EL (cell line): ENCODE measurements around the gene TARBP2.
A peak's percentile ranks its signal among the peaks of the same experiment; 100 is the strongest.

Experiments
- DNase-seq: peaks from one replicate; pipeline ENCODE4 v3.0.0-alpha.2; 2016

TARBP2 gene

GRCh38 chr12:53476769-53477209 lies 24.3 kb upstream of the TARBP2 start:
- peak; percentile 50 for DNase-seq

DNA sequence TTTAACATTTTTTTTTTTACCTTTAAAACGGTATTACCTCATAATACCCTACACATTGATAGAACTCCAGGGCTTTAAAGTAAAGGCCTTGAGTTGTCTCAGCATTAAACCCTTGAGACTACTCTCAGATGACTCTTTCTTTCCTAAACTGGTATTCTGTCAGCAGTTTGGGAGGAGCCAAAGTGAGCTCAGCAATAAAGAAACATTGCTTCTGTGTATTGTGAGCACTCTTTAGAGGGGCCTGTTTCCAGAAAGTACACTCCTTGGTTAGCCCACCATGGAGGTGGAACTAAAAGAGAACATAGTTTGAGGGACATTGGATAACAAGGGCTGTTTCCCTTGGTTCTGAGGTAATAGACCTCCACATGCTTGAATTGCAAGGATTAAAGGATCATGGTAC lies 22.2 kb upstream of the TARBP2 start:
- no peak for DNase-seq

DNA sequence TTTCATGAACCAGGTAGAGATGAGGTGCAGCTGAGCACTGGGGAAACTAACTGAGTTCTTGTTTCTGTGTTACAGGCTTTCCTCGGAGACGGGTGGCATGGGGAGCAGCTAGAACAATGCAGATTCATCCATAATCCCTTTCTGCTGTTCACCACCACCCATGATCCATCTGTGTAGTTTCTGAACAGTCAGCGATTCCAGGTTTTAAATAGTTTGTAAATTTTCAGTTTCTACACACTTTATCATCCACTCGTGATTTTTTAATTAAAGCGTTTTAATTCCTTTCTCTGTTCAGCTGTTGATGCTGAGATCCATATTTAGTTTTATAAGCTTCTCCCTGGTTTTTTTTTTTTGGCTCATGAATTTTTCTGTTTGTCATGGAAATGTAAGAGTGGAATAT lies 21.8 kb upstream of the TARBP2 start:
- no peak for DNase-seq

DNA sequence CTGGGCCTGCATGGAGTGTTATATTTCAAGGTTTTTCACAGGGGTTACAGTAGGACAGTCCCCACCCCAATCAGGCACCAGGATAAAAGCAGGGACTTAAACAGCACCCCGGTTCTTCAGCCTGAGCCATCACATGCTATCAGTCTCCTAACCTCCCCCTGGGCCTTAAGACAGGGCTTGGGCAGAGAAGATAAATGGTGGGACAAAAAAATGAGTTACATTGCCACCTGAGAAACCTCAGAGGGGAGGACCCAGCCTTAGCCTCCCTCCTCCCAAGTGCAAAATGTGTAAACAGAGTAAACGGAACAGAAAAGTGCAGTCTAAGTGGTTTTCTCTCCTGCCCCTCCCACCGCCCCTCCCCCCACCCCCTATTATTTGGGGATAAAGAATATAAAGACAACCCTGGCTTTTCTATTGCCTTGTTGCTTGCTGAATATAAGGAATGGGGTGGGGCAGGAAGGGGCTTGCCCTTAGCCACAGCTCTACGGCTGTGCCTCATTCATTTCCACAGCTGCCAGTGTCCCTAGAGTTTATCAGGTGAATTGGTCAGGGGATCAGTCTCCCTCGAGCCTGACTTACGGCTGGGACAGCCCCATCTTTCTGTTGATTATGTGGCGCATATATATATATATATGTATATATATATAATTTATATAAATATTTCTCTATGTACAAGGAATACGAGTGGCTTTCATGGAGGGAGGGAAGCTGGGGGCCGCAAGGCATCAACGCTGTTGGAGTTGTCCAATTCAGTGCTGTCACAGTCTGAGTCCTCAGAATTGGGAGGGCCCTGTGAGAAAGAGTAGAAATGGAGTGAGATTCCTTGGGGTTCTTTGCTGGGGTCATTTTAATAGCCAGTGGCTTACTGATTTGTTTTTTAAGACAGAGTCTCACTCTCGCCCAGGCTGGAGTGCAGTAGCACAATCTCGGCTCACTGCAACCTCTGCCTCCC lies 20.3 kb upstream of the TARBP2 start:
- no peak for DNase-seq

GRCh38 chr12:53481458-53481857 lies 19.6 kb upstream of the TARBP2 start:
- DNase-seq = peak; percentile 81

GRCh38 chr12:53481939-53482586 lies 19.0 kb upstream of the TARBP2 start:
- no peak for DNase-seq

DNA sequence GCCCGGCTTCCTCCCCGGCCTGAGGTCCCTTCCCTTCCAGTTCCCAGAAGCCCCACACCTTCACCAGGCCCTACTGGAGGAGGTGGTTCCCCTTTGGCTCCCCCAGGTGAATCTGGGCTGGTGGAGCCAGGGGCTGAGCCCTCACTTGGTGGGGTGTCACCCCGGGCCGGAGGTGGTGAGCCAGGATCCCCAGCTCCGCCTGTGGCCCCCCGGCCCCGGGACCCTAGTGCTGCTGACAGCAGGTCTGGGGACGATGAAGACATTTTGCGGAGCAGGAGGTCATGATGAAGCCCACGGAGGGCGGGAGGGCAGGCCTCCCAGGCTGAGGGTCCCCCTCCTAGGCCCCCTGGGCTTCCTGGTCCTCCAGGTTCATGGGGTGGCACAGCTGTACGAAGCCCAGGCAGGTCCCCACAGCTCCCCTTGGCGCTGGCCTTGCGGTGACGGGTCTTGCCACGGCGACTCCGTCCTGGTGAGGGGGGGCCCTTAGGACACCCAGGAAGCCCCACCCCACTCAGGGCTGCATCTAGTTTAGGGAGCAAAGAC lies 18.4 kb upstream of the TARBP2 start:
- no peak for DNase-seq

- DNase-seq = no peak
Measured at GRCh38 chr12:53483225-53483978, 17.7 kb upstream of the TARBP2 start.

- DNase-seq = no peak
Measured at GRCh38 chr12:53483979-53484377, 17.1 kb upstream of the TARBP2 start.

GRCh38 chr12:53484686-53485575 lies 16.2 kb upstream of the TARBP2 start:
- DNase-seq = peak; percentile 61

DNA sequence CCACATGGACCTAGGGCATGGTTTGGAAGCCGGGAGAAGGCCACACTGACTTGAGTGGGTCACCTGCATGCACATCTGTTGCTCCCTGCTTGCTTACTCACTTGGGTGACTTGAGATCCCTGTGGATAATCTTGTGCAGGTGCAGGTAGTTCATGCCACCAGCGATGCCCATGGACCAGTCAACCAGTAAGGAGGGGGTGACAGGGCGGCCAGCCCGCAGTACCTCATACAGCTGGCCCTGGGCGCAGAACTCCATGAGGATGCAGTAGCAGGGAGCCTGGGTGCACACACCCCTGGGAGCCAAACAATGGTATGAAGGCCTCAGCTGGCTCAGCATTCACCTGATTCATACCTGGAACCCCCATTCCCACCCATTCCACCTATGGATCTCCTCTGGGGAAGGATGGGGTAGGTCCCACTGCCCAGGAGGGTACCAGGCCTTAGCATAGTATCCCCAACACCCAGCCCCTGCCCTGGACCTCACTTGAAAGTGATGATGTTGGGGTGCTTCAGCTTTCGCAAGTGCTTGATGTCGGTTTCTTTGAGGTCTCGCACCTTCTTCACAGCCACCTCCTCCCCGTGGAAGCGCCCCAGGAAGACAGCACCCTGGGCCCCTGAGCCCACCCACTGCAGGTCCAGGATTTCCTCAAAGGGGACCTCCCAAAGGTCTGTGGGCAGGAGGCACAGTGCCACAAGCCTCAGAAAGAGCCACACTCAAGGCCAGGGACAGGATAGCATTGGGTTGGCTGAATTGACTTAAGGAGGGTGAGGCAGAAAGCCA lies 14.9 kb upstream of the TARBP2 start:
- no peak for DNase-seq

DNA sequence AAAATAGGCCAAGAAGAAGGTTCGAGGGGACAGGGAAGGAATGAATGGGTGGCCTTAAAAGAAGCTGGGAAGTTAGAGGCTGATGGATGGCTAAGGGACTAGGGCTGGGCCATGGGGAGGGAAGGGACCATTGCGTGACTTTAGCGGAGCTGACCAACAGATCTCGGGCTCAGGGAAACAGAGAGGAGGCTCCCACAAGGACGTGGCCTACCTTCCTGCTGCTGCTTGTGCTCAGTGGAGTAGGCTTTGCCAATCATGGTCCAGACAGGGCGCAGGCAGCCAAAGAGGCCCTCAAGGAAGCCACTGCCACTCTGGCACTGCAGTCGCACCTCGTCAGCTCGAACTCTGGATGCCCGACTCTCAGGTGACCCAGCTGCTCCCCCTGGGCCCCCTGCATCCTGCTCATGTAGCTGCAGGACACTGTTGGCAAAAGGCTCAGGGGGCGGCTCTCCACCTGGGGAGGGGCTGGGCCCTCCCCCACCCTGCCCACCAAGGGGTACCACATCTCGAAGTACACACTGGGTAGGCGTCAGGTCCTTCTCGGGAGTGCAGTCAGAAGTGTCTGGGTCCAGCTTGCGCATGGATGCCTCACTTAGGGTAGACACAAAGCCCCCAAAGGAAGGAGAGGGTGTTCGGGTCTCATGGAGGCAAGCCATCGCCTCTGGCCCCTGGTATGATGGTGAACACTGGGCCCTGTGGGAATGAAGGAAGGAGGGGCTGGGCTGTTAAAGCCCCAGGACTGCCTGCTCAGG lies 14.2 kb upstream of the TARBP2 start:
- no peak for DNase-seq

GRCh38 chr12:53489242-53489864 lies 11.7 kb upstream of the TARBP2 start:
- no peak for DNase-seq

- no peak for DNase-seq
Measured at GRCh38 chr12:53492188-53492587, 8.9 kb upstream of the TARBP2 start.

GRCh38 chr12:53492830-53493609 lies 8.1 kb upstream of the TARBP2 start:
- DNase-seq = peak; percentile 88

- DNase-seq = no peak
Measured at GRCh38 chr12:53493610-53494391, 7.3 kb upstream of the TARBP2 start.

- peak; percentile 87 for DNase-seq
Measured at GRCh38 chr12:53495903-53496751, 5.0 kb upstream of the TARBP2 start.

GRCh38 chr12:53496752-53497032 lies 4.4 kb upstream of the TARBP2 start:
- DNase-seq = no peak
